Skin of body (tissue), 2 donors: Measurements from ENCODE around the gene PPFIA3. TPM values are rescaled to one million over a fixed set of nuclear protein-coding genes. Genes with fewer than 3 reads are reported as not detected.
"Not testable (repeated sequence)": the region's sequence is repeated elsewhere in the genome, so short reads cannot be mapped to it uniquely, and the experiment has no call there.

Source experiments
- DNase-seq: peaks from one replicate; lab custom pipeline; 2025; lab: John Stamatoyannopoulos, UW
- total RNA-seq: library from RNA; depleted of rRNA; stranded (reverse); fragments of >200 nt; gene quantifications from one replicate; pipeline ENCODE4 v1.2.3, GENCODE V29; 2014

PPFIA3 gene
- total RNA-seq, 1 donor from 2014 or later, result 12.3 TPM

- DNase-seq, result no peak
Observed at GRCh38 chr19:49102303-49102702, 17.0 kb upstream of the PPFIA3 start.

- DNase-seq, result no peak
Observed at GRCh38 chr19:49103331-49104085, 15.8 kb upstream of the PPFIA3 start.

GRCh38 chr19:49104229-49104864, 15.0 kb upstream of the PPFIA3 start:
- DNase-seq, result peak; percentile 28

- no peak for DNase-seq
Observed at GRCh38 chr19:49106648-49107135, 12.7 kb upstream of the PPFIA3 start.

GRCh38 chr19:49107625-49108459, 11.5 kb upstream of the PPFIA3 start:
- no peak for DNase-seq

GRCh38 chr19:49109051-49109450, 10.3 kb upstream of the PPFIA3 start:
- no peak for DNase-seq

- no peak for DNase-seq
Observed at GRCh38 chr19:49109569-49110233, 9.6 kb upstream of the PPFIA3 start.

GRCh38 chr19:49110567-49110966, 8.8 kb upstream of the PPFIA3 start:
- DNase-seq, result no peak

GRCh38 chr19:49111218-49111998, 7.9 kb upstream of the PPFIA3 start:
- no peak for DNase-seq

GRCh38 chr19:49113762-49114629, 5.3 kb upstream of the PPFIA3 start, which contains the start of gene LIN7B:
TSS of gene LIN7B (plus strand) at chr19:49114370. CDS start at chr19:49114405, 35 bp downstream.
- peak; percentile 39 for DNase-seq

- peak; percentile 55 for DNase-seq
Observed at GRCh38 chr19:49114630-49115363, 4.5 kb upstream of the PPFIA3 start.

GRCh38 chr19:49116544-49116943, 2.8 kb upstream of the PPFIA3 start:
- DNase-seq, result no peak

GRCh38 chr19:49117677-49118564, 1.4 kb upstream of the PPFIA3 start:
- DNase-seq, result no peak

GRCh38 chr19:49118565-49119410, 556 bp upstream of the PPFIA3 start, which contains the start of gene C19orf73:
TSS of gene C19orf73 (minus strand) at chr19:49119143. CDS start at chr19:49119022, 121 bp downstream.
- peak; percentile 96 for DNase-seq

GRCh38 chr19:49120325-49120683, 960 bp downstream of the PPFIA3 start:
- DNase-seq, result no peak

- DNase-seq, result no peak
Observed at GRCh38 chr19:49120868-49121267, 1.5 kb downstream of the PPFIA3 start.

- DNase-seq, result not testable (repeated sequence)
Observed at GRCh38 chr19:49121841-49122240, 2.5 kb downstream of the PPFIA3 start.
